H9 (cell line): Measurements from ENCODE around the gene MRPL54. TPM values are rescaled to one million over a fixed set of nuclear protein-coding genes. Genes with fewer than 3 reads are reported as not detected.

Source experiments
- DNase-seq: peaks from one replicate; pipeline ENCODE4 v3.0.0-alpha.2; 2017
- H2AFZ ChIP-seq: one replicate; pipeline ENCODE4 v1.6.1; 2013; ENCODE audit warnings: mild to moderate bottlenecking, low read length, control low read depth, moderate library complexity
- H2AK5ac ChIP-seq: 2 replicates; pipeline ENCODE4 v1.6.1; 2013; ENCODE audit warnings: low read length, control low read depth, mixed read lengths; ENCODE audit not compliant: insufficient read length
- H2BK120ac ChIP-seq: one replicate; pipeline ENCODE4 v1.6.1; 2013; ENCODE audit warnings: low read depth, mild to moderate bottlenecking, low read length, control low read depth, inconsistent platforms; ENCODE audit not compliant: poor library complexity, severe bottlenecking
- H2BK12ac ChIP-seq: 2 replicates; pipeline ENCODE4 v1.6.1; 2013; ENCODE audit warnings: low read length, control low read depth, mixed read lengths, low read depth; ENCODE audit not compliant: insufficient read length
- H2BK15ac ChIP-seq: 2 replicates; pipeline ENCODE4 v1.6.1; 2013; ENCODE audit warnings: low read depth, low read length, control low read depth
- H2BK20ac ChIP-seq: one replicate; pipeline ENCODE4 v1.6.1; 2013; ENCODE audit warnings: low read depth, mild to moderate bottlenecking, low read length, control low read depth, inconsistent platforms; ENCODE audit not compliant: poor library complexity, severe bottlenecking
- H2BK5ac ChIP-seq: 2 replicates; pipeline ENCODE4 v1.6.1; 2013; ENCODE audit warnings: low read length, control low read depth, mixed read lengths; ENCODE audit not compliant: insufficient read length
- H3K14ac ChIP-seq: 2 replicates; pipeline ENCODE4 v1.6.1; 2013; ENCODE audit warnings: low read length, control low read depth; ENCODE audit not compliant: insufficient read depth
- H3K18ac ChIP-seq: 2 replicates; pipeline ENCODE4 v1.6.1; 2013; ENCODE audit warnings: low read depth, mild to moderate bottlenecking, mixed read lengths, low read length, control low read depth; ENCODE audit not compliant: insufficient read length
- H3K23ac ChIP-seq: 2 replicates; pipeline ENCODE4 v1.6.1; 2013; ENCODE audit warnings: low read length, control low read depth, mixed read lengths, low read depth; ENCODE audit not compliant: insufficient read length
- H3K23me2 ChIP-seq: 2 replicates; pipeline ENCODE4 v1.6.1; 2013; ENCODE audit warnings: low read depth, mild to moderate bottlenecking, mixed read lengths, low read length, control low read depth; ENCODE audit not compliant: insufficient read length, poor library complexity, severe bottlenecking
- H3K27ac ChIP-seq: 2 replicates; pipeline ENCODE4 v1.5.1; 2013; ENCODE audit warnings: low read length, control low read depth, mixed read lengths, low read depth; ENCODE audit not compliant: insufficient read length
- H3K27me3 ChIP-seq: 2 replicates; pipeline ENCODE4 v1.6.1; 2013; ENCODE audit warnings: low read length, control low read depth, inconsistent platforms; ENCODE audit not compliant: insufficient read depth
- H3K4ac ChIP-seq: 2 replicates; pipeline ENCODE4 v1.6.1; 2013; ENCODE audit warnings: low read depth, mild to moderate bottlenecking, control low read depth, inconsistent platforms, low read length, moderate library complexity
- H3K4me1 ChIP-seq: 2 replicates; pipeline ENCODE4 v1.6.1; 2013; ENCODE audit warnings: low read length, control low read depth, inconsistent platforms; ENCODE audit not compliant: insufficient read depth
- H3K4me2 ChIP-seq: 2 replicates; pipeline ENCODE4 v1.6.1; 2013; ENCODE audit warnings: low read length, control low read depth, mixed read lengths; ENCODE audit not compliant: insufficient read length, insufficient read depth
- H3K56ac ChIP-seq: 2 replicates; pipeline ENCODE4 v1.6.1; 2013; ENCODE audit warnings: low read depth, mild to moderate bottlenecking, mixed read lengths, low read length, control low read depth; ENCODE audit not compliant: insufficient read length
- H3K79me1 ChIP-seq: 2 replicates; pipeline ENCODE4 v1.6.1; 2013; ENCODE audit warnings: low read depth, mild to moderate bottlenecking, moderate library complexity, low read length, control low read depth, inconsistent platforms; ENCODE audit not compliant: insufficient read depth, poor library complexity, severe bottlenecking
- H3K79me2 ChIP-seq: 2 replicates; pipeline ENCODE4 v1.6.1; 2013; ENCODE audit warnings: low read length, control low read depth, inconsistent platforms; ENCODE audit not compliant: insufficient read depth
- H3K9ac ChIP-seq: 2 replicates; pipeline ENCODE4 v1.6.1; 2013; ENCODE audit warnings: low read length, control low read depth, mixed read lengths; ENCODE audit not compliant: insufficient read length; ENCODE audit errors: extremely low read depth
- H3K9me3 ChIP-seq: one replicate; pipeline ENCODE4 v1.6.1; 2013; ENCODE audit warnings: low read depth, low read length, inconsistent platforms; ENCODE audit not compliant: control insufficient read depth
- H3T11ph ChIP-seq: one replicate; pipeline ENCODE4 v1.6.1; 2013; ENCODE audit warnings: mild to moderate bottlenecking, low read length, control low read depth, inconsistent platforms
- H4K20me1 ChIP-seq: one replicate; pipeline ENCODE4 v1.6.1; 2013; ENCODE audit not compliant: control insufficient read depth, insufficient read length, insufficient read depth
- H4K5ac ChIP-seq: 2 replicates; pipeline ENCODE4 v1.6.1; 2013; ENCODE audit warnings: low read depth, mild to moderate bottlenecking, mixed read lengths, low read length, control low read depth; ENCODE audit not compliant: insufficient read length
- H4K8ac ChIP-seq: replicated peaks from 2 replicates; pipeline ENCODE4 v1.6.1; 2013; ENCODE audit warnings: low read length, control low read depth, mixed read lengths, low read depth; ENCODE audit not compliant: insufficient read length
- H4K91ac ChIP-seq: 2 replicates; pipeline ENCODE4 v1.6.1; 2013; ENCODE audit warnings: low read depth, mild to moderate bottlenecking, moderate library complexity, mixed read lengths, low read length, control low read depth; ENCODE audit not compliant: insufficient read length
- H3K27ac Mint-ChIP-seq, 3 experiments: 2 replicates in 2 of 3; 3 replicates in 1 of 3; pipeline ENCODE4 v1.8.0; 2020 to 2021; ENCODE audit warnings: mixed read lengths in 3 of 3, mild to moderate bottlenecking in 1 of 3, moderate library complexity in 1 of 3
- H3K27me3 Mint-ChIP-seq: 2 replicates; pipeline ENCODE4 v1.8.0; 2021; ENCODE audit warnings: low read depth, mild to moderate bottlenecking, moderate library complexity, mixed read lengths
- H3K36me3 Mint-ChIP-seq, 3 experiments: 2 replicates in 2 of 3; 3 replicates in 1 of 3; pipeline ENCODE4 v1.8.0; 2020 to 2021; ENCODE audit warnings: low read depth in 3 of 3, mixed read lengths in 3 of 3; ENCODE audit not compliant: insufficient read depth in 1 of 3
- H3K4me1 Mint-ChIP-seq, 2 experiments: 2 replicates each; pipeline ENCODE4 v1.8.0; 2020; ENCODE audit warnings: mixed read lengths in 2 of 2
- H3K4me3 Mint-ChIP-seq, 2 experiments: 2 replicates in 1 of 2; 3 replicates in 1 of 2; pipeline ENCODE4 v1.8.0; 2020 to 2021; ENCODE audit warnings: mild to moderate bottlenecking in 2 of 2, mixed read lengths in 2 of 2, moderate library complexity in 1 of 2
- H3K9me3 Mint-ChIP-seq, 2 experiments: 2 replicates in 1 of 2; 3 replicates in 1 of 2; pipeline ENCODE4 v1.8.0; 2020; ENCODE audit warnings: mild to moderate bottlenecking in 2 of 2, mixed read lengths in 2 of 2, moderate library complexity in 1 of 2
- CTCF ChIP-seq: fragments of 200-600 bp; sonication (generic); conservative IDR thresholded peaks from 3 replicates; pipeline ENCODE4 v1.8.0; 2021; ENCODE audit warnings: antibody characterized with exemption, mild to moderate bottlenecking
- WGBS: extraction: QIAGEN DNeasy Blood & Tissue Kit; methylation state at CpG from one replicate; pipeline ENCODE4 v1.1.7; 2013; ENCODE audit warnings: missing lambda C conversion rate, low lambda C conversion rate, mixed read lengths; ENCODE audit not compliant: insufficient read length; ENCODE audit errors: extremely low coverage; 5-methylcytosine and 5-hydroxymethylcytosine counted together
- total RNA-seq: library from RNA; stranded (reverse); gene quantifications from 2 replicates; pipeline ENCODE4 v1.2.1, GENCODE V29; 2021

Gene MRPL54
- total RNA-seq, 1 experiment from 2014 or later: 60.0 TPM

DNA sequence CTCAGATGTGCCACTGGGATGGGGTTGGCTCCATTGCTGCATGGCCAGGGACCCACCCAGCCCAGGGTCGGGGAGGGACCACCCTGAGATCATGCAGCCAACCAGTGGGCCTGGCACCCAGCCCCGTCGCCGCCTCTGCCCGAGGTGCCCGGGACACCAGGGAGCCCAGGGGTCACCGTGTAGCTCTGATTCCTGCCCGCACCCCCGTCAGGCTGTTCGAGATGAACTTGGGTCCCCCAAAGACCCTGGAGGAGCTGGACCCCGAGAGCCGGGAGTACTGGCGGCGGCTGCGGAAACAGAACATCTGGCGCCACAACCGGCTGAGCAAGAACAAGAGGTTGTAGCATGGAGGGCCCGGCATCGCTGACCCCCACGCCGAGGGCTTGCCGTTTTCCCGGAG is 4.6 kb downstream of the MRPL54 start:
- Mint-ChIP-seq H3K27me3 (no peaks in the 10 kb centered on the region), H3K36me3 (peaks cover 6 to 17% (median 12%) of the 10 kb centered on the region in 3 experiments; a peak in 5 of 7 replicates), H3K9me3 (no peaks in the 10 kb centered on the region; a peak in 1 of 5 replicates), H3K4me1 (peaks cover 10 to 15% of the 10 kb centered on the region in 2 experiments), H3K4me3 (no peak overlapping the region), H3K27ac (no peak overlapping the region)
- no peak for DNase-seq
- no peak for TF ChIP-seq CTCF
- no peak overlapping the region for H3K27ac ChIP-seq
- no peaks in the 10 kb centered on the region for H3K9me3 ChIP-seq
- no peak overlapping the region for H4K8ac ChIP-seq
- WGBS: no CpG with 5 or more reads among the region's 23 CpGs
- H3T11ph ChIP-seq: no peak overlapping the region
- H3K79me2 ChIP-seq: no peaks in the 10 kb centered on the region
- no peak overlapping the region for H4K5ac ChIP-seq
- H3K23me2 ChIP-seq: no peaks in the 10 kb centered on the region
- no peaks in the 10 kb centered on the region for H3K4me1 ChIP-seq
- H3K23ac ChIP-seq: no peak overlapping the region
- H3K14ac ChIP-seq: no peak overlapping the region
- H3K56ac ChIP-seq: no peak overlapping the region
- H3K4ac ChIP-seq: no peak overlapping the region
- no peak overlapping the region for H2BK12ac ChIP-seq
- H2AFZ ChIP-seq: no peak overlapping the region
- no peaks in the 10 kb centered on the region for H3K79me1 ChIP-seq
- H2BK15ac ChIP-seq: no peak overlapping the region
- no peak overlapping the region for H2AK5ac ChIP-seq
- H3K4me2 ChIP-seq: no peak overlapping the region
- H2BK120ac ChIP-seq: no peak overlapping the region
- H2BK5ac ChIP-seq: no peak overlapping the region
- H3K27me3 ChIP-seq: no peaks in the 10 kb centered on the region
- no peak overlapping the region for H2BK20ac ChIP-seq
- no peak overlapping the region for H3K9ac ChIP-seq
- H3K18ac ChIP-seq: no peak overlapping the region
- H4K20me1 ChIP-seq: no peaks in the 10 kb centered on the region
- no peak overlapping the region for H4K91ac ChIP-seq
